ENCODE measurements around the gene C12orf42. TPM values are rescaled to one million over a fixed set of nuclear protein-coding genes. Genes with fewer than 3 reads are reported as not detected.
"Not testable (repeated sequence)": the region's sequence is repeated elsewhere in the genome, so short reads cannot be mapped to it uniquely, and the experiment has no call there.

Gene C12orf42
- total RNA-seq, 1 experiment from 2014 or later, result not detected

DNA sequence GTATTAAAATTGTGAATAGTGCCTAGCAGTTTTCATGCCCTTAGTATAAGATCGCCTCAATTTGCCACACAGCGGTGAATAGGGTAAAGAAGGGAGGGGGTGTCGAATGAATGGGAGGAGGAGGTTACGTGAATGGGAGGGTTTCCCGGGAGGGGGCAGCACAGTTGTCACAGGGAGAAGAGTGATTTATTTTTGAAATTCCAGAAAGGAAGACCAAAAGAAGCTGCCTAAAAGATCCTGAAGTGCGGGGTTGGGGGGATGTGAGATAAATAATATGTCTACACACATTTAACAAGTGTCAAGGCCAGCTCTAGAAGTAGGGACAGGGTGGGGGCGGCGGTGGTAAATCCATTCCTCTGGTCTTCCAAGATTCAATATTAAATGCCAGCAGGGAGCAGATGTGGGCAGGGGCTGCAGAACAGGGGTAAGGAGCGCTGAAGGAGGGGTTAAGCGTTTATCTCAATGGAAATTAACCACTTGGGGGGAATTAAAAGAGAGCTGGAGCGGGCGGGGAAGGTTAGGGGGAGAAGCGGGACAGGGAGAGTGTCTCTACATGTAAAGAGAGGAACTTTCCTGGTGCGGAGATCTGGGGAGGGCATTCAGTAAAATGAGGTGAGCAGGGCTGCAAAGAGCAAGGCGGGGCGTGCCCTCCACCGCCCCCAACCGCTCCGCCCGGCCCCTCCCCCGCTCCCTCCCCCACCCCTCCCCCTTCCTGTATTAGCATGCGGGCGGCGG lies 867 bp downstream of the C12orf42 start:
- DNase-seq (ENCODE audit: low spot score), result no peak

DNA sequence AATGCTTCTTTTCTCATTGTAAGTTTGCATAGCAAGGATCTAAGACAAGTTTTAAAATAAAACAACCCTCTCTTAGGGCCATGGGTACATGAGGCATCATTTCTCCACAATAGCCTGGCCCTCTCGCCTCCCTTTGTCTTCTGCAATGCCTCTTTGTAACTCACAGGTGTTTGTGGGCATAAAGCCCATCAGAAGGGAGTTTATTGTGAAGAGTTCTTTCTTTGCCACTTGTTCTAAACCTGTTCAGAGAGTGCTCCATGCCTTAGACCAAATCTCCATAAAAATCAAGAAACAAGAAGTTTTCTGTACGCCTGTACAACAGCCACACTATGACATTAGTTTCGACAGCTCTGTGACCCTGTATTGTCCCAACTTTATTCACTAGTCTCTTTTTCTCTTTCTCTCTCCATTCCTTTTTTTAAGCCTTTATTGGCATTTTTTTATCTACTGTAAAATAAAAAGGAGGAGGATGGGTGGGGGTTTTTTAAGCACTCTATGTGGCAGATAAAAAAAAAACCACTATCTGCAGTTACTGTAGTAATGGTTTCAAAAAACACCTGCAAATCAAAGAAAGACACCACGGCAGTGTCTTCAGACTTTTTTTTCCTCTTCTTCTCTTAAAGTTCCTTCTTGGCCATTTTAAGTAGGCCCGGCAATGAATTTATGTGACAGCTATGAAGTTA lies 1.6 kb downstream of the C12orf42 start:
- no peak for DNase-seq (ENCODE audit: low spot score)

DNA sequence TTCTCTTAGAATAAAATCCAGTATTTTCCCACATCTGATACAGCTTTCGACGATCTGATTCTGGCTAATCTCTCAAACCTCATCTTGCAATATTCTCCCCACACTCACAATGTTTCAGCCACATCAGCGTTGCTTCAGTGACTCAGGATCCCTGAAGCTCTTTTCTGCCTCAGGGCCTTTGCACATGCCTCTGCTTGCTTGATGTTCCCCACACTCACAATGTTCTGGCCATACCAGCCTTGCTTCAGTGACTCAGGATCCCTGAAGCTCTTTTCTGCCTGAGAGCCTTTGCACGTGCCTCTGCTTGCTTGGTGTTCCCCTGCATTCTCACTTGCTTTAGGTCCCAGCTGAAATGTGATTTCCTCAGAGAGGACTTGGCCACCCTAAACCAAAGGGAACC lies 2.6 kb downstream of the C12orf42 start:
- DNase-seq (ENCODE audit: low spot score), result no peak

GRCh38 chr12:103482365-103482764 lies 13.4 kb downstream of the C12orf42 start:
- DNase-seq (ENCODE audit: low spot score), result no peak

DNA sequence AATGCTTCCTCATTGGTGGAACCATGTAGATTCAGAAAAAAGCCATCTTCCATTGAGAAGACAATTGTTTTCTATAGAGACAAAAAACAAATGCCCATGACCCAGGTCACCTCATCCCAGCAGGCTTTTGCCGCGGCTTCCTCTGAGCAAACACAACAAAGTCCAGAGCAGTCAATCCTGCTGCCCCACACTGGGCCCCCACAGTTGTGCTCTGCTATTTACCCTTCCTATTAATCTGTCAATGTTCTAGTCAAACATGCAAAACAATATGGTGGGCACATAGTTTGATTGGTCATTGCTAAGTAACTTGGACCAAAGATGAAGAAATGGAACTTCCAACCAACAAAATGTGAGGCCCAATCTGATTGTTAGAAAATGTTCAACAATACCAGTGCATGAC lies 20.7 kb downstream of the C12orf42 start:
- no peak for DNase-seq (ENCODE audit: low spot score)

GRCh38 chr12:103470664-103471063 lies 25.1 kb downstream of the C12orf42 start:
- no peak for DNase-seq (ENCODE audit: low spot score)

DNA sequence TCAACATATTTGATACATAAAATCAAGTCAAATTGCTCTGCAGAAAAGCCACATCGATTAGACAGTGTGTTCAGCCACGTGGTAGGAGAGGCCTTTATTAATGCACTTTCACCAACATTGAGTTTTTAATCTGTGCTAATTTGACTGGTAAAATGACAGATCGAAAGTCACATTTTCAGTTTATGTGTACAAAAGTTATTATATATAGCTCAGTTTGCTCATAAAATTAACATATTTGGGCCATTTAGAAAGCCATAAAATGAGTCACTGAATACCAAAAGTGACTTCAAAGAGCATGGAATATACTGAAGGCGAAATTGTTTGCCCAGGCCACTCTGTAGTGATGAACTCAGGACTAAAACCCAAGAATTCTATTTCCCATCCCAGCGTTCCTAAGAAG lies 26.0 kb downstream of the C12orf42 start:
- DNase-seq (ENCODE audit: low spot score), result no peak

- no peak for DNase-seq (ENCODE audit: low spot score)
These were observed 26.9 kb downstream of the C12orf42 start for GRCh38 chr12:103468837-103469236.

- DNase-seq (ENCODE audit: low spot score), result no peak
These were observed 33.1 kb downstream of the C12orf42 start for GRCh38 chr12:103462675-103463074.

GRCh38 chr12:103457471-103457870 lies 38.3 kb downstream of the C12orf42 start:
- no peak for DNase-seq (ENCODE audit: low spot score)

DNA sequence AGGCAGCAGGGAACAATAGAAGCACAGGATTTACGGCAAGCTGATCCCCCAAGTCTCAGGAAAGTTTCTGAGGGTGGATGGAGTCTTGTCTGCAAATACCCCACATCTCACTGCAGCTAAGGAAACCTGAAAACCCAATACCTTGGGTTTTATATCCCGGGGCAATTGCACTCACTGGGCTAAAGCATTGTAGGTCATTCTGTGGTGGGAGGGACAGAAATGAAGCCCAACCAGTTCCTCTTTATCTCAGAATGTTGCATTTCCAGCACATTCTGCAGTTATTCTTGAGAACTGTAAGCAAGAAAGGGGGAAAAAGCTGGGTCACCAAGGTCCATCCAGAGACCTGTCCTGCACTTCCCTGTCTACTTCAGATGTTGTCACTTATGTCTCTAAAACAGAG lies 39.8 kb downstream of the C12orf42 start:
- DNase-seq (ENCODE audit: low spot score), result no peak

GRCh38 chr12:103455020-103455763 lies 40.6 kb downstream of the C12orf42 start:
- DNase-seq (ENCODE audit: low spot score), result no peak

GRCh38 chr12:103444983-103445382 lies 50.8 kb downstream of the C12orf42 start:
- no peak for DNase-seq (ENCODE audit: low spot score)

- no peak for DNase-seq (ENCODE audit: low spot score)
These were observed 52.9 kb downstream of the C12orf42 start for GRCh38 chr12:103442822-103443221.

DNA sequence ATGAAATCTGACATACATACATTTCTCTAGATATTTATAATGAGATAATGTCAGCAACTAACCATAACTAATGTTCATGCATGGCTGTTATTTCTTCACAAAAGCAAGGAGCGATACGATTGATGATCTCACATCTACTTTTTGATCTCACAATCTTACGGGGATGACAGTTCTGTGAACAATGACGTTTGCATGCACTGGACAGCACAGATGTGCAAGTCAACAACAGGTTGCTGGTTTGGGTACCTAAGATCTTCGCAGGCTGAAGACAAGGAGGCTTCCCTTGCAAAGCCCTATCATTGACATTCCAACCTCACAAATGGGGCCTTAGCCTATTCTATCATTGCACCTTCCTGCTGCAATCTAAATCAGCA lies 53.6 kb downstream of the C12orf42 start:
- DNase-seq (ENCODE audit: low spot score), result no peak

DNA sequence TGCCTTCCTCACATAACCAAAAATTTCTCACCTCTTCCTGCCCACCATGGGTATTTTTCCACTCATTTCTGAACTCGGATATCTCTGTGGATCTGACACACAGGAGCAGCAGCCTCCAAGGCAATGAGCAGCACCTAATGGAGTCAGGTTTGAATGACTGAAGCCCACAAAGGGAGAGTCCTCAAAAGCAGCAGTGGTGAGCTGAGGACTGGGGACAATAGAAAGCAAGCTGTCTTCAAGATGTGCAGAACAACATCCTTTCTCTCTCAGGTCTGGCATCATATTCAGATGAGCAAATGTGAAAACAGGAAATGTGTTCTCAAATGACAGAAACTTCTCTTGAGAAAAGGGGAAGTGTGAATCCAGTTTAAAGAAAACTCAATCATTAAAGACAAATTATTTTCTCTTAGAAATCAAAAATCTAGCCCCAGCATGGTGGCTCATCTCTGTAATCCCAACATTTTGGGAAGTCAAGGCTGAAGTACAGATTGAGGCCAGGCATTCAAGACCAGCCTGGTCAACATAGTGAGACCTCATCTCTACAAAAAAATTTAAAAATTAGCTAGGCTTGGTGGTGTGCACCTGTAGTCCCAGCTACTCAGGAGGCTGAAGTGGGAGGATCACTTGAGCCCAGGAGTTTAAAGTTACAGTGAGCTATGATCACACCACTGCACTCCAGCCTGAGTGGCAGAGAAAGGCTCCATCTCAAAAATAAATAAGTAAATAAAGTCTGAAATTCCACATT lies 54.2 kb downstream of the C12orf42 start:
- no peak for DNase-seq (ENCODE audit: low spot score)

- DNase-seq (ENCODE audit: low spot score), result not testable (repeated sequence)
These were observed 61.3 kb downstream of the C12orf42 start for GRCh38 chr12:103434165-103435105.

GRCh38 chr12:103431950-103432349 lies 63.8 kb downstream of the C12orf42 start:
- DNase-seq (ENCODE audit: low spot score), result no peak

GRCh38 chr12:103431387-103431786 lies 64.4 kb downstream of the C12orf42 start:
- no peak for DNase-seq (ENCODE audit: low spot score)

- DNase-seq (ENCODE audit: low spot score), result not testable (repeated sequence)
These were observed 70.1 kb downstream of the C12orf42 start for GRCh38 chr12:103425674-103426073.

Data from H4 (cell line).